K562 (cell line): ENCODE measurements around the gene SCRN2. TPM values are rescaled to one million over a fixed set of nuclear protein-coding genes. Genes with fewer than 3 reads are reported as not detected.

ENCODE experiments used
- ATAC-seq: fragments of 200-7000 bp; cut with Tn5 transposase; 3 replicates; pipeline ENCODE4 v1.9.1; 2020; ENCODE audit warnings: moderate library complexity
- BruUV-seq: library from RNA; stranded (reverse); fragments of 400-500 nt; replicated peaks from 2 replicates; lab custom pipeline; 2021; lab: Mats Ljungman, UMichigan
- CTCF ChIA-PET: fragments of 300-600 bp; formaldehyde crosslinking; extraction: SDS; loops from one replicate; lab custom pipeline; 2021; ENCODE audit warnings: low intra/inter-chr PET ratio; lab: Yijun Ruan, JAX
- POLR2A ChIA-PET: fragments of 300-600, 350-650 bp; sonication (Branson Sonifier 250); formaldehyde crosslinking; extraction: SDS; loops from one replicate; lab custom pipeline; 2021; ENCODE audit warnings: antibody characterized with exemption, inconsistent platforms; lab: Yijun Ruan, JAX
- DNase-seq, 4 experiments: peaks; one replicate each; pipeline versions ENCODE4 v3.0.0 to v3.0.0-alpha.2; 2011 to 2018; ENCODE audit warnings: low spot score in 3 of 4, mixed read lengths in 3 of 4; ENCODE audit errors: extremely low read depth in 1 of 4
- FAIRE-seq: peaks from 2 replicates; lab custom pipeline; 2011; peaks lifted over from hg19 to GRCh38; lab: Jason Lieb, UNC
- H2AFZ ChIP-seq: 2 replicates; pipeline ENCODE4 v1.6.0; 2011; ENCODE audit warnings: low read depth, low read length, control low read depth, inconsistent platforms
- H3K27ac ChIP-seq: fragments of 200-600 bp; 3 replicates; pipeline ENCODE4 v1.8.0; 2011; ENCODE audit warnings: low read depth, mild to moderate bottlenecking, control low read depth, inconsistent platforms, low read length, moderate library complexity, mixed read lengths; ENCODE audit errors: extremely low read depth
- H3K27me3 ChIP-seq, 2 experiments: fragments of 300-600 bp in 1 of 2; 2 replicates in 1 of 2; 3 replicates in 1 of 2; pipeline versions ENCODE4 v1.6.0 to v1.8.0; 2011; ENCODE audit warnings: inconsistent platforms in 2 of 2, low read length in 2 of 2, mild to moderate bottlenecking in 1 of 2, mixed read lengths in 1 of 2, moderate library complexity in 1 of 2; ENCODE audit not compliant: control insufficient read depth in 2 of 2, insufficient read depth in 2 of 2
- H3K36me3 ChIP-seq: fragments of 300-600 bp; 3 replicates; pipeline ENCODE4 v1.8.0; 2011; ENCODE audit warnings: mild to moderate bottlenecking, low read length, inconsistent platforms; ENCODE audit not compliant: control insufficient read depth, insufficient read depth
- H3K4me1 ChIP-seq, 2 experiments: fragments of 200-600 bp in 1 of 2; replicated peaks in 1 of 2; 2 replicates in 1 of 2; 3 replicates in 1 of 2; pipeline versions ENCODE4 v1.5.1 to v1.8.0; 2011; ENCODE audit warnings: inconsistent platforms in 2 of 2, low read length in 2 of 2, mild to moderate bottlenecking in 1 of 2, mixed read lengths in 1 of 2, moderate library complexity in 1 of 2; ENCODE audit not compliant: control insufficient read depth in 2 of 2, insufficient read depth in 2 of 2
- H3K4me2 ChIP-seq: 2 replicates; pipeline ENCODE4 v1.6.1; 2011; ENCODE audit warnings: low read length, control low read depth, inconsistent platforms, mixed read lengths; ENCODE audit not compliant: insufficient read depth
- H3K4me3 ChIP-seq: fragments of 200-600 bp; sonication (generic), shearing (Covaris generic); 2 replicates; pipeline ENCODE4 v1.5.1; 2016; ENCODE audit warnings: control low read depth, inconsistent platforms
- H3K79me2 ChIP-seq: fragments of 200-600 bp; 3 replicates; pipeline ENCODE4 v1.8.0; 2011; ENCODE audit warnings: low read length, inconsistent platforms; ENCODE audit not compliant: control insufficient read depth, insufficient read depth
- H3K9ac ChIP-seq, 2 experiments: 2 replicates each; pipeline versions ENCODE4 v1.6.0 to v1.6.1; 2011; ENCODE audit warnings: low read depth in 2 of 2, low read length in 2 of 2, control low read depth in 1 of 2, inconsistent platforms in 1 of 2, mild to moderate bottlenecking in 1 of 2, mixed read lengths in 1 of 2; ENCODE audit not compliant: insufficient read depth in 1 of 2
- H3K9me1 ChIP-seq: one replicate; pipeline ENCODE4 v1.6.0; 2011; ENCODE audit warnings: inconsistent platforms, mild to moderate bottlenecking, low read length, moderate library complexity; ENCODE audit not compliant: control insufficient read depth, insufficient read depth
- H3K9me3 ChIP-seq: replicated peaks from 2 replicates; pipeline ENCODE4 v1.5.1; 2011; ENCODE audit warnings: low read depth, low read length, inconsistent platforms; ENCODE audit not compliant: control insufficient read depth, insufficient read depth
- H4K20me1 ChIP-seq: replicated peaks from 2 replicates; pipeline ENCODE4 v1.6.1; 2011; ENCODE audit warnings: low read length, inconsistent platforms, mixed read lengths; ENCODE audit not compliant: control insufficient read depth, insufficient read depth
- KLF16 ChIP-seq: IDR thresholded peaks from 2 replicates; pipeline ENCODE4 v1.6.1; 2016; ENCODE audit warnings: antibody characterized with exemption
- NCOA4 ChIP-seq: fragments of 450-650 bp; IDR thresholded peaks from 2 replicates; pipeline ENCODE4 v1.6.1; 2018; ENCODE audit warnings: mild to moderate bottlenecking; ENCODE audit not compliant: partially characterized antibody
- POLR3G ChIP-seq: IDR thresholded peaks from 2 replicates; pipeline ENCODE4 v1.6.1; 2011; ENCODE audit not compliant: insufficient read length, insufficient replicate concordance; ENCODE audit errors: extremely low read depth
- RUNX1 ChIP-seq: sonication (generic); IDR thresholded peaks from 2 replicates; pipeline ENCODE4 v1.6.1; 2016; ENCODE audit warnings: antibody characterized with exemption, low read depth
- SAFB2 ChIP-seq: fragments of 200-400 bp; formaldehyde crosslinking; IDR thresholded peaks from 2 replicates; pipeline ENCODE4 v1.6.1; 2018; ENCODE audit warnings: borderline replicate concordance, low read length, low read depth, moderate library complexity; ENCODE audit not compliant: severe bottlenecking
- SREBF2 ChIP-seq: sonication (generic); formaldehyde crosslinking; IDR thresholded peaks from 2 replicates; pipeline ENCODE4 v1.4.0; 2020; ENCODE audit warnings: mild to moderate bottlenecking, missing genetic modification reagents
- TAF15 ChIP-seq: fragments of 200-400 bp; formaldehyde crosslinking; IDR thresholded peaks from 2 replicates; pipeline ENCODE4 v1.6.1; 2017; ENCODE audit warnings: mild to moderate bottlenecking, low read depth, low read length, moderate library complexity
- ZNF212 ChIP-seq: fragments of 450-650 bp; formaldehyde crosslinking; IDR thresholded peaks from 2 replicates; pipeline ENCODE4 v1.4.0; 2020; ENCODE audit warnings: mild to moderate bottlenecking
- ZNF263 ChIP-seq: sonication (generic); formaldehyde crosslinking; IDR thresholded peaks from 2 replicates; pipeline ENCODE4 v1.8.0; 2022; ENCODE audit warnings: mild to moderate bottlenecking, missing genetic modification reagents, borderline replicate concordance
- ZNF311 ChIP-seq: fragments of 250-450 bp; sonication (Bioruptor Pico); IDR thresholded peaks from 2 replicates; pipeline ENCODE4 v1.4.0; 2020; ENCODE audit warnings: mild to moderate bottlenecking, moderate library complexity
- WGBS: fragments of 100-300 bp; shearing (Covaris generic); methylation state at CpG from one replicate; pipeline ENCODE4 v1.1.6; 2016; ENCODE audit warnings: low coverage, mixed read lengths; ENCODE audit not compliant: insufficient coverage; ENCODE audit errors: missing lambda C conversion rate; 5-methylcytosine and 5-hydroxymethylcytosine counted together
- in situ Hi-C: fragments of 300-500 bp; cut with MboI; formaldehyde crosslinking; loops from 4 replicates; pipeline ENCODE4 v1.15.0; 2018; ENCODE audit warnings: inconsistent platforms, mixed read lengths
- intact Hi-C: fragments of 100-400 bp; cut with micrococcal nuclease; formaldehyde crosslinking; loops from 2 replicates; pipeline ENCODE4 v1.14.2; 2022
- polyA plus RNA-seq, 8 experiments: library from polyadenylated mRNA; depleted of rRNA in 4 of 8; stranded (reverse) in 5 of 8; unstranded in 3 of 8; fragments of >200 nt; fragmentation: Nextera tagmentation in 2 of 8; fragmentation: Illumina TruSeq in 1 of 8; extraction: Ambion mirVana in 2 of 8; extraction: Trizol in 1 of 8; gene quantifications; 2 replicates each; pipeline versions ENCODE4 v1.2.1 to v1.2.3, GENCODE V29; 2011 to 2014; ENCODE audit warnings: inconsistent platforms in 1 of 8, missing spikeins in 1 of 8
- total RNA-seq, 7 experiments: library from RNA; depleted of rRNA in 6 of 7; stranded (reverse); fragments of >200 nt in 6 of 7; fragmentation: Illumina TruSeq in 2 of 7; extraction: Trizol in 2 of 7; gene quantifications; 2 replicates each; pipeline versions ENCODE4 v1.2.1 to v1.2.3, GENCODE V29; 2011 to 2021; ENCODE audit warnings: low replicate concordance in 1 of 7
- TF ChIP-seq, protein P1 (sequence below): fragments of 450-650 bp; formaldehyde crosslinking; IDR thresholded peaks from 2 replicates; pipeline ENCODE4 v1.4.0; 2022; ENCODE audit warnings: missing genetic modification characterization
- TF ChIP-seq, protein P2 (sequence below): fragments of 450-650 bp; IDR thresholded peaks from 2 replicates; pipeline ENCODE4 v1.6.1; 2016; ENCODE audit warnings: antibody characterized with exemption
- TF ChIP-seq, protein P3 (sequence below): fragments of 250-450 bp; sonication (Bioruptor Pico); IDR thresholded peaks from 2 replicates; pipeline ENCODE4 v1.8.0; 2021; ENCODE audit warnings: mild to moderate bottlenecking, moderate library complexity
- TF ChIP-seq, protein P4 (sequence below): fragments of 200-800 bp; sonication (Bioruptor generic); IDR thresholded peaks from 2 replicates; pipeline ENCODE4 v1.6.1; 2017; ENCODE audit warnings: missing genetic modification characterization, missing compliant biosample characterization
- TF ChIP-seq, protein P5 (sequence below): sonication (generic); formaldehyde crosslinking; IDR thresholded peaks from 2 replicates; pipeline ENCODE4 v1.8.0; 2022; ENCODE audit warnings: mild to moderate bottlenecking, missing genetic modification reagents

SCRN2 gene
- total and polyA plus RNA-seq, 9 of the 15 experiments (the other 6 are each of a cell fraction or from before 2014, with no cell fraction given), result 0.25 to 32.9 (median 13.6) TPM

DNA sequence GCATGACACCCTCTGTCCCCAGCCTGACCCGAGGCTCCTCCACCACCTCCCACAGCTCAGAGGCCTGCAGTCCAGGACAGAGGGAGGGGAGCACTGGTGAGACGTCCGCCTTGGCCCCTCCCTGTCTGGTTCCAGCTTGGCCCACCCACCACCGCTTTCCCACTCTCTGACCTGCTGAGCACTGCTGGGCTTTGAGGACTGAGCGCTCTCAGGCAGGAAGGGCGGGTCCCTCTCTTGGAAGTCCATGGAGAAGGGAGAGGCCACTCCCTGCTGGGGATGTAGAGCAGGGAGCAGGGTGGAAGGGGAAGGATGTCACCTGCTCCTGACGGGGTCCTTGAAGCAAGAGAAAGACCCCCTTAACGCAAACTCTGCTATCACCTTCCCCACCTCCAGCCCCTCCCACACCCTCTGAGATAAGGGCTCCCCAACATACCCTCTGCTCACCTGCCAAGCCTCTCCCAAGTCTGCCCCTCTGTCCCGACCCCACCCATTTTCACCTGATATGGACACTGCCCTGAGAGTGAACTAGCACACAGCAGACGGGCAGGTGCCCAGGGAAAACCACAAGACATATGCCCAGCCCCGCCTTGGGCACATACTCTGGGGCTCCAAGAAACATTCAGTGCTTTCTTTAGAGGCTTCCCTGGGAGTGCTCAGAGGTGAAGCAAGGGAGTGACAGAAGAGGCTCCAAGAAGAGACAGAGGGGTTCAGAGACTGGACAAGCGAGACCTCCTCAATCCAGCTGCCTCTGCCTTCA is 20.9 kb downstream of the SCRN2 start (continued):
- TF ChIP-seq, protein P1, sequence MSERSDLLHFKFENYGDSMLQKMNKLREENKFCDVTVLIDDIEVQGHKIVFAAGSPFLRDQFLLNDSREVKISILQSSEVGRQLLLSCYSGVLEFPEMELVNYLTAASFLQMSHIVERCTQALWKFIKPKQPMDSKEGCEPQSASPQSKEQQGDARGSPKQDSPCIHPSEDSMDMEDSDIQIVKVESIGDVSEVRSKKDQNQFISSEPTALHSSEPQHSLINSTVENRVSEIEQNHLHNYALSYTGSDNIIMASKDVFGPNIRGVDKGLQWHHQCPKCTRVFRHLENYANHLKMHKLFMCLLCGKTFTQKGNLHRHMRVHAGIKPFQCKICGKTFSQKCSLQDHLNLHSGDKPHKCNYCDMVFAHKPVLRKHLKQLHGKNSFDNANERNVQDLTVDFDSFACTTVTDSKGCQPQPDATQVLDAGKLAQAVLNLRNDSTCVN (CRISPR knock-in tag), result no peak
- no peak for TF ChIP-seq KLF16
- no peak for TF ChIP-seq NCOA4
- peak; percentile 89 for TF ChIP-seq ZNF263
- TF ChIP-seq, protein P2, sequence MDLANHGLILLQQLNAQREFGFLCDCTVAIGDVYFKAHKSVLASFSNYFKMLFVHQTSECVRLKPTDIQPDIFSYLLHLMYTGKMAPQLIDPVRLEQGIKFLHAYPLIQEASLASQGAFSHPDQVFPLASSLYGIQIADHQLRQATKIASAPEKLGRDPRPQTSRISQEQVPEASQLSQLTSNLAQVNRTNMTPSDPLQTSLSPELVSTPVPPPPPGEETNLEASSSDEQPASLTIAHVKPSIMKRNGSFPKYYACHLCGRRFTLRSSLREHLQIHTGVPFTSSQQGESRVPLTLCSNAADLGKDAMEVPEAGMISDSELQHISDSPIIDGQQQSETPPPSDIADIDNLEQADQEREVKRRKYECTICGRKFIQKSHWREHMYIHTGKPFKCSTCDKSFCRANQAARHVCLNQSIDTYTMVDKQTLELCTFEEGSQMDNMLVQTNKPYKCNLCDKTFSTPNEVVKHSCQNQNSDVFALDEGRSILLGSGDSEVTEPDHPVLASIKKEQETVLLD, result no peak
- TF ChIP-seq ZNF212 (CRISPR knock-in tag), result no peak

DNA sequence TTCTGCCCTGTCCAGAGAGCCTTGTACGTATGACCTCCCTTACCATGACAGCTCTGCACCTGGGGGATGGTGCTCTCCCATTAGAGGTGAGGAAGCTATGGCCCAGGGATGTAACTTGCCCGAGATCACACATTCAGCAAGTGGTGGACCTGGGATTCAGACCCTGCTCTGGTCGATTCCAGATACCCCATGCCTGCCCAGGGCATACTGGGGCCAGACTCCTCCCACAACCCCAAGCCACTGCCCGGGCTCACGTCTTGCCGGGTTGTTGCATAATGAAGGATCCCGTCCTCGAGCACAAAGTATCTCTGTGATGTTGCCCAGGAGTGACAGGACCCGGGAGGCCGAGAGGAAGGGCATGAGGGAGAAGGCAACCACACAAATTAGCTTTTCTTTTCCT is 21.6 kb downstream of the SCRN2 start:
- H3K9me1 ChIP-seq, result no peaks in the 10 kb centered on the region
- H3K27ac ChIP-seq, result no peak overlapping the region
- in situ Hi-C loops (no loop called here), intact Hi-C loops (no loop called here)
- CTCF ChIA-PET, result no interaction called here
- POLR2A ChIA-PET, result interaction anchor here (0.6 to 4.0 kb wide), 4 partner anchors 8 to 76 kb away, joined by 3 to 28 read pairs (median 3); partner anchors contain the start of genes LRRC46 and MRPL10
- H3K4me2 ChIP-seq, result no peak overlapping the region
- H3K27me3 ChIP-seq, result no peaks in the 10 kb centered on the region
- no peak overlapping the region for H2AFZ ChIP-seq
- no peak for DNase-seq
- H3K36me3 ChIP-seq, result peaks cover 55% of the 10 kb centered on the region; the same call in 2 of the 3 replicates
- no peak for FAIRE-seq
- peaks cover 13 to 30% of the 10 kb centered on the region in 2 experiments for H3K4me1 ChIP-seq
- H3K9me3 ChIP-seq, result no peaks in the 10 kb centered on the region
- peaks cover 9% of the 10 kb centered on the region for H3K79me2 ChIP-seq
- 87% methylated on average over 8 of the region's 10 CpGs for WGBS
- no TSS peak for BruUV-seq
- H4K20me1 ChIP-seq, result no peaks in the 10 kb centered on the region
- H3K9ac ChIP-seq, result peak overlapping the region in 1 of 2 experiments; percentile 48; a peak in 2 of 4 replicates
- no peak overlapping the region for H3K4me3 ChIP-seq
- no peak for ATAC-seq
- TF ChIP-seq, protein P3, sequence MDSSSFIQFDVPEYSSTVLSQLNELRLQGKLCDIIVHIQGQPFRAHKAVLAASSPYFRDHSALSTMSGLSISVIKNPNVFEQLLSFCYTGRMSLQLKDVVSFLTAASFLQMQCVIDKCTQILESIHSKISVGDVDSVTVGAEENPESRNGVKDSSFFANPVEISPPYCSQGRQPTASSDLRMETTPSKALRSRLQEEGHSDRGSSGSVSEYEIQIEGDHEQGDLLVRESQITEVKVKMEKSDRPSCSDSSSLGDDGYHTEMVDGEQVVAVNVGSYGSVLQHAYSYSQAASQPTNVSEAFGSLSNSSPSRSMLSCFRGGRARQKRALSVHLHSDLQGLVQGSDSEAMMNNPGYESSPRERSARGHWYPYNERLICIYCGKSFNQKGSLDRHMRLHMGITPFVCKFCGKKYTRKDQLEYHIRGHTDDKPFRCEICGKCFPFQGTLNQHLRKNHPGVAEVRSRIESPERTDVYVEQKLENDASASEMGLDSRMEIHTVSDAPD, result no peak
- TF ChIP-seq SREBF2 (CRISPR knock-in tag) (no peak), ZNF311 (CRISPR knock-in tag) (no peak), POLR3G (no peak), TAF15 (no peak), SAFB2 (no peak), RUNX1 (no peak)
- TF ChIP-seq, protein P4, sequence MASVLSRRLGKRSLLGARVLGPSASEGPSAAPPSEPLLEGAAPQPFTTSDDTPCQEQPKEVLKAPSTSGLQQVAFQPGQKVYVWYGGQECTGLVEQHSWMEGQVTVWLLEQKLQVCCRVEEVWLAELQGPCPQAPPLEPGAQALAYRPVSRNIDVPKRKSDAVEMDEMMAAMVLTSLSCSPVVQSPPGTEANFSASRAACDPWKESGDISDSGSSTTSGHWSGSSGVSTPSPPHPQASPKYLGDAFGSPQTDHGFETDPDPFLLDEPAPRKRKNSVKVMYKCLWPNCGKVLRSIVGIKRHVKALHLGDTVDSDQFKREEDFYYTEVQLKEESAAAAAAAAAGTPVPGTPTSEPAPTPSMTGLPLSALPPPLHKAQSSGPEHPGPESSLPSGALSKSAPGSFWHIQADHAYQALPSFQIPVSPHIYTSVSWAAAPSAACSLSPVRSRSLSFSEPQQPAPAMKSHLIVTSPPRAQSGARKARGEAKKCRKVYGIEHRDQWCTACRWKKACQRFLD (CRISPR knock-in tag), result no peak
- TF ChIP-seq, protein P5, sequence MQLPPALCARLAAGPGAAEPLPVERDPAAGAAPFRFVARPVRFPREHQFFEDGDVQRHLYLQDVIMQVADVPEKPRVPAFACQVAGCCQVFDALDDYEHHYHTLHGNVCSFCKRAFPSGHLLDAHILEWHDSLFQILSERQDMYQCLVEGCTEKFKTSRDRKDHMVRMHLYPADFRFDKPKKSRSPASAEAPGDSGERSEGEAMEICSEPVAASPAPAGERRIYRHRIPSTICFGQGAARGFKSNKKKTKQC (CRISPR knock-in tag), result no peak
